Sigmoid colon (tissue), 7 donors: ENCODE measurements around the gene CLCN1. TPM values are rescaled to one million over a fixed set of nuclear protein-coding genes. Genes with fewer than 3 reads are reported as not detected.

Experiments
- DNase-seq: peaks from one replicate; pipeline ENCODE4 v3.0.0-alpha.2; 2019
- H3K27ac ChIP-seq, 4 donors: fragments of 200-600 bp; sonication (generic); one replicate each; pipeline ENCODE4 v1.5.1; 2016 to 2019; ENCODE audit warnings: mild to moderate bottlenecking in 1 of 4
- H3K27me3 ChIP-seq, 3 donors: fragments of 200-600 bp; sonication (generic); one replicate each; pipeline ENCODE4 v1.5.1; 2019; ENCODE audit warnings: mild to moderate bottlenecking in 1 of 3
- H3K36me3 ChIP-seq, 4 donors: fragments of 200-600 bp; sonication (generic); one replicate each; pipeline ENCODE4 v1.5.1; 2016 to 2019
- H3K4me1 ChIP-seq, 4 donors: fragments of 200-600 bp; sonication (generic); one replicate each; pipeline ENCODE4 v1.5.1; 2017 to 2019
- H3K4me3 ChIP-seq, 4 donors: fragments of 200-600 bp; sonication (generic); one replicate each; pipeline ENCODE4 v1.5.1; 2017 to 2019; ENCODE audit warnings: mild to moderate bottlenecking in 2 of 4, moderate library complexity in 1 of 4
- H3K9me3 ChIP-seq, 4 donors: fragments of 200-600 bp in 3 of 4; sonication (generic) in 3 of 4; one replicate each; pipeline versions ENCODE4 v1.5.1 to v1.6.1; 2013 to 2019
- EP300 ChIP-seq, 4 donors: sonication (generic); formaldehyde crosslinking; IDR thresholded peaks; one replicate each; pipeline ENCODE4 v1.6.1; 2017; ENCODE audit warnings: antibody characterized with exemption in 4 of 4
- POLR2A ChIP-seq, 2 donors: fragments of 450-650 bp; IDR thresholded peaks; one replicate each; pipeline ENCODE4 v1.6.1; 2016; ENCODE audit warnings: antibody characterized with exemption in 2 of 2, mild to moderate bottlenecking in 2 of 2, moderate library complexity in 2 of 2
- POLR2AphosphoS5 ChIP-seq, 4 donors: sonication (generic); formaldehyde crosslinking; IDR thresholded peaks; one replicate each; pipeline ENCODE4 v1.6.1; 2017; ENCODE audit warnings: antibody characterized with exemption in 4 of 4
- WGBS, 2 donors: extraction: QIAGEN DNeasy Blood & Tissue Kit; methylation state at CpG; one replicate each; pipeline ENCODE4 v1.1.7; 2013; 5-methylcytosine and 5-hydroxymethylcytosine counted together
- intact Hi-C: fragments of 100-400 bp; cut with DNase I; formaldehyde crosslinking; loops from one replicate; pipeline ENCODE4 v1.15.1; 2023
- polyA plus RNA-seq, 3 donors: library from polyadenylated mRNA; stranded (reverse); fragments of 200-250 nt; gene quantifications; one replicate each; pipeline ENCODE4 v1.2.3, GENCODE V29; 2013
- total RNA-seq, 4 donors: library from RNA; depleted of rRNA; stranded (reverse); fragments of >200 nt; gene quantifications; one replicate each; pipeline ENCODE4 v1.1.0, GENCODE V29; 2016
- TF ChIP-seq, protein P1 (sequence below), 4 experiments: fragments of 450-650 bp in 3 of 4; fragments of 200-600 bp in 1 of 4; IDR thresholded peaks; one replicate each; pipeline ENCODE4 v1.5.1; 2016 to 2019; ENCODE audit warnings: antibody characterized with exemption in 4 of 4, mild to moderate bottlenecking in 3 of 4, moderate library complexity in 2 of 4
- donor health status: healthy with polysubstance abuse.
- donor health status: Bipolar disorder and iron deficiency.
- donor health status: healthy.

The CLCN1 gene
- total RNA-seq, result under 1 TPM in 1 of 4 donors, not detected in 3; 0.14 TPM
- polyA plus RNA-seq, result under 1 TPM in 1 of 3 donors, not detected in 2; 0.15 TPM

- intact Hi-C loops, result no loop called here
- Histone ChIP-seq H3K9me3 (no peaks in the 10 kb centered on the region), H3K4me3 (no peak within 1 kb of the TSS), H3K27me3 (no peaks in the 10 kb centered on the region), H3K36me3 (no peaks in the 10 kb centered on the region), H3K4me1 (no peaks in the 10 kb centered on the region), H3K27ac (no peak within 1 kb of the TSS)
- 82 to 89% methylated on average over 5 of the region's 5 CpGs for WGBS, 2 donors
- no peak for DNase-seq
- no peak for TF ChIP-seq POLR2A (IDR thresholded peaks at IDR 0.05)
- TF ChIP-seq POLR2AphosphoS5 (IDR thresholded peaks at IDR 0.05), result no peak
- TF ChIP-seq, protein P1, sequence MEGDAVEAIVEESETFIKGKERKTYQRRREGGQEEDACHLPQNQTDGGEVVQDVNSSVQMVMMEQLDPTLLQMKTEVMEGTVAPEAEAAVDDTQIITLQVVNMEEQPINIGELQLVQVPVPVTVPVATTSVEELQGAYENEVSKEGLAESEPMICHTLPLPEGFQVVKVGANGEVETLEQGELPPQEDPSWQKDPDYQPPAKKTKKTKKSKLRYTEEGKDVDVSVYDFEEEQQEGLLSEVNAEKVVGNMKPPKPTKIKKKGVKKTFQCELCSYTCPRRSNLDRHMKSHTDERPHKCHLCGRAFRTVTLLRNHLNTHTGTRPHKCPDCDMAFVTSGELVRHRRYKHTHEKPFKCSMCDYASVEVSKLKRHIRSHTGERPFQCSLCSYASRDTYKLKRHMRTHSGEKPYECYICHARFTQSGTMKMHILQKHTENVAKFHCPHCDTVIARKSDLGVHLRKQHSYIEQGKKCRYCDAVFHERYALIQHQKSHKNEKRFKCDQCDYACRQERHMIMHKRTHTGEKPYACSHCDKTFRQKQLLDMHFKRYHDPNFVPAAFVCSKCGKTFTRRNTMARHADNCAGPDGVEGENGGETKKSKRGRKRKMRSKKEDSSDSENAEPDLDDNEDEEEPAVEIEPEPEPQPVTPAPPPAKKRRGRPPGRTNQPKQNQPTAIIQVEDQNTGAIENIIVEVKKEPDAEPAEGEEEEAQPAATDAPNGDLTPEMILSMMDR (IDR thresholded peaks at IDR 0.05), result no peak
- no peak for TF ChIP-seq EP300 (IDR thresholded peaks at IDR 0.05)
These were observed at the start of gene CLCN1 for GRCh38 chr7:143315776-143316175. Gene CLCN1, plus strand, starts transcription at chr7:143316111. Its CDS starts 102 bp downstream, at chr7:143316213.

- Histone ChIP-seq H3K36me3 (peaks cover 14 to 42% (median 25%) of the 10 kb centered on the region in 4 donors), H3K27ac (no peak overlapping the region), H3K9me3 (no peaks in the 10 kb centered on the region), H3K4me3 (no peak overlapping the region), H3K4me1 (peaks cover 0 to 12% (median 10%) of the 10 kb centered on the region in 4 donors), H3K27me3 (no peaks in the 10 kb centered on the region)
- TF ChIP-seq POLR2A (IDR thresholded peaks at IDR 0.05) (no peak), EP300 (IDR thresholded peaks at IDR 0.05) (no peak), POLR2AphosphoS5 (IDR thresholded peaks at IDR 0.05) (no peak)
- TF ChIP-seq, protein P1 (IDR thresholded peaks at IDR 0.05), result no peak
- intact Hi-C loops, result no loop called here
- 17 to 46% methylated on average over 5 of the region's 5 CpGs for WGBS, 2 donors
- no peak for DNase-seq
These were observed 46.7 kb upstream of the CLCN1 start for GRCh38 chr7:143269251-143269650.

GRCh38 chr7:143271240-143271639, 44.7 kb upstream of the CLCN1 start:
- TF ChIP-seq, protein P1 (IDR thresholded peaks at IDR 0.05), result no peak
- TF ChIP-seq POLR2A (IDR thresholded peaks at IDR 0.05) (no peak), EP300 (IDR thresholded peaks at IDR 0.05) (no peak), POLR2AphosphoS5 (IDR thresholded peaks at IDR 0.05) (no peak)
- Histone ChIP-seq H3K27ac (no peak overlapping the region), H3K4me1 (no peaks in the 10 kb centered on the region), H3K9me3 (no peaks in the 10 kb centered on the region), H3K27me3 (no peaks in the 10 kb centered on the region), H3K36me3 (peaks cover 14 to 37% (median 25%) of the 10 kb centered on the region in 4 donors), H3K4me3 (no peak overlapping the region)
- intact Hi-C loops, result no loop called here
- DNase-seq, result no peak
- WGBS, 2 donors, result 86 to 91% methylated on average over 1 of the region's 1 CpG

GRCh38 chr7:143272871-143273270, 43.0 kb upstream of the CLCN1 start:
- DNase-seq, result no peak
- 93 to 97% methylated on average over 2 of the region's 2 CpGs for WGBS, 2 donors

More at GRCh38 chr7:143272871-143273270, 43.0 kb upstream of the CLCN1 start:
- no peak overlapping the region for H3K4me3 ChIP-seq
- TF ChIP-seq, protein P1 (IDR thresholded peaks at IDR 0.05), result no peak
- TF ChIP-seq POLR2A (IDR thresholded peaks at IDR 0.05) (no peak), POLR2AphosphoS5 (IDR thresholded peaks at IDR 0.05) (no peak), EP300 (IDR thresholded peaks at IDR 0.05) (no peak)
- peaks cover 3 to 24% (median 17%) of the 10 kb centered on the region in 4 donors for H3K36me3 ChIP-seq
- intact Hi-C loops, result no loop called here
- H3K27me3 ChIP-seq, result no peaks in the 10 kb centered on the region
- no peaks in the 10 kb centered on the region for H3K9me3 ChIP-seq
- no peaks in the 10 kb centered on the region for H3K4me1 ChIP-seq
- H3K27ac ChIP-seq, result no peak overlapping the region
